Ishikawa (cell line): ENCODE results near the gene MED16.

Source experiments
- CEBPB ChIP-seq: IDR thresholded peaks from 2 replicates; pipeline ENCODE4 v1.6.1; 2012
- CREB1 ChIP-seq: IDR thresholded peaks from 2 replicates; pipeline ENCODE4 v1.6.1; 2012; ENCODE audit warnings: low read depth
- EGR1 ChIP-seq: IDR thresholded peaks from 2 replicates; pipeline ENCODE4 v1.6.1; 2012
- EP300 ChIP-seq: IDR thresholded peaks from 2 replicates; pipeline ENCODE4 v1.6.1; 2012; ENCODE audit warnings: borderline replicate concordance
- MAX ChIP-seq: IDR thresholded peaks from 2 replicates; pipeline ENCODE4 v1.6.1; 2012
- RAD21 ChIP-seq: IDR thresholded peaks from 2 replicates; pipeline ENCODE4 v1.6.1; 2012; ENCODE audit warnings: low read depth
- REST ChIP-seq: IDR thresholded peaks from 2 replicates; pipeline ENCODE4 v1.6.1; 2012; ENCODE audit warnings: low read depth, mild to moderate bottlenecking
- TAF1 ChIP-seq: IDR thresholded peaks from 2 replicates; pipeline ENCODE4 v1.6.1; 2012; ENCODE audit warnings: low read depth, mild to moderate bottlenecking
- TCF12 ChIP-seq: IDR thresholded peaks from 2 replicates; pipeline ENCODE4 v1.6.1; 2012; ENCODE audit warnings: low read depth
- TEAD4 ChIP-seq: IDR thresholded peaks from 2 replicates; pipeline ENCODE4 v1.6.1; 2012
- USF1 ChIP-seq: IDR thresholded peaks from 2 replicates; pipeline ENCODE4 v1.6.1; 2012
- ZBTB7A ChIP-seq: IDR thresholded peaks from 2 replicates; pipeline ENCODE4 v1.6.1; 2012; ENCODE audit warnings: low read depth

GRCh38 chr19:927351-927779 lies 34.4 kb upstream of the MED16 start:
- TF ChIP-seq EP300 (no peak), CEBPB (no peak), ZBTB7A (0 out of 2 replicates have a peak, but pooled peaks have one; percentile 60), TCF12 (no peak), TAF1 (no peak), RAD21 (no peak), TEAD4 (no peak), MAX (no peak), REST (no peak), CREB1 (no peak), EGR1 (no peak), USF1 (no peak)
